ENCODE results near the gene GRID2IP.
"Not testable (repeated sequence)": the region's sequence is repeated elsewhere in the genome, so short reads cannot be mapped to it uniquely, and the experiment has no call there.

Gene GRID2IP

GRCh38 chr7:6551016-6551511, at the start of gene GRID2IP:
Gene GRID2IP (minus strand): TSS chr7:6551461. CDS start chr7:6551436, 25 bp downstream.
- DNase-seq, result no peak

DNA sequence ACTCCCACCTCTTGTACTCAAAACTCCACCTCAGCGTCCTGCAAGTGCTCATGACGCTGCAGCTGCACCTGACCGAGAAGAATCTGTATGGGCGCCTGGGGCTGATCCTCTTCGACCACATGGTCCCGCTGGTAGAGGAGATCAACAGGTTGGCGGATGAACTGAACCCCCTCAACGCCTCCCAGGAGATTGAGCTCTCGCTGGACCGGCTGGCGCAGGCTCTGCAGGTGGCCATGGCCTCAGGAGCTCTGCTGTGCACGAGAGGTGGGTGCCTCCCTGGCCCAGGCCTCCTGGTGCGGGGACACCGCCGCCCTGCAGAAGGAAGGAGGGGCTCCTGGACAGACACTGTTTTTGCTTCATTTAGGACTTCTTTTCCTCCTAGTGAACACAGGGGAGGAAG, 48.8 kb upstream of the GRID2IP start:
- no peak for DNase-seq

DNA sequence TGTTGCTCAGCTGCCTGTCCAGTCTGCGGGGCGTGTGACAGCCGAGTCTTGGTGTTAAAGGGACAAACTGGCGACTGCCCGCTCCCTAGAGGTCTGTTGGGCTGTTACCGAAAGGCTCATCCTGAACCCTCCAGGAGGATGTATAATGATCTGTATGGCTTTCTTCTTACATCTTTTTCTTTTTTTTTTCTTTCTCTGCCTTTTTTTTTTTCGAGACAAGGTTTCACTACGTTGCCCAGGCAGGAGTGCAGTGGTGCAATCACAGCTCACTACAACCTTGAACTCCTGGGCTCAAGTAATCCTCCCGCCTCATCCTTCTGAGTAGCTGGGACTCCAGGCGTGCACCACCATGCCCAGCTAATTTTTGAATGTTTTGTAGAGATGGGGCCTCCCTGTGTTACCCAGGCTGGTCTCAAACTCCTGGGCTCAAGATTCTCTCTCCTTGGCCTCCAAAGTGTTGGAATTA, 39.4 kb upstream of the GRID2IP start:
- no peak for DNase-seq

DNA sequence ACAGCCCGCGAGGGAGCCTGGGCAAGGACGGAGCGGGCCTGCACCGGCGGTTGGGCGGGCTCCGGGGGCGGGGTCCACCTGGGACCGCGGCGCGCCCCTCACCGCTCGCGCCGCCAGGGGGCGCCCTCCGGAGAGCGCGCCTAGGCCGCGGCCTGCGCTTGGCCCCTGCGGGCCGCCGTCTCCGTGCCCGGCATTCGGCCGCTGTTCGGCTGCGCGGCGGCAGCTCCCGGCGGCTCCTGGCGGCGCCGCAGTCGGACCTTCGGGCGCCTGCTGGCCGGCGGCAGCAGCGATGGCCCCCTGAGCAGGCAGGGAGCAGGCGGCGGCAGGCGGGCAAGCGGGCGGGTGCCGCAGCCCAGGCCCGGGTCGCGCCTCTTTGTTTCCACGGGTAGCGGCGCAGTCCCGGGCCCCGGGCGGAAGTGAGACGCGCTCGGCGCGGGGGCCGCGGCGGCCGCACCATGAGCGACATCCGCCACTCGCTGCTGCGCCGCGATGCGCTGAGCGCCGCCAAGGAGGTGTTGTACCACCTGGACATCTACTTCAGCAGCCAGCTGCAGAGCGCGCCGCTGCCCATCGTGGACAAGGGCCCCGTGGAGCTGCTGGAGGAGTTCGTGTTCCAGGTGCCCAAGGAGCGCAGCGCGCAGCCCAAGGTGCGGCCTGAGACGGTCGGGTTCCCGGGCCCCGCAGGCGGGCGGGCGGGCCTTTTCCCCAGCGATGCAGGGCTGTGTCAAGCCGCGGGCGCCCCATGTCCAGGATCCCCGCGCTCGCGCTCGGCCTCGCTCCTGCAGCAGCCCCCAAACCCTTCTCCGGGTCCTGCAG, 38.8 kb upstream of the GRID2IP start, which contains the start of gene INTS15:
INTS15 (plus strand) TSS at position 193 of the 816 bp plus-strand sequence; CDS start at position 456, 263 bp downstream.
- DNase-seq, result no peak

DNA sequence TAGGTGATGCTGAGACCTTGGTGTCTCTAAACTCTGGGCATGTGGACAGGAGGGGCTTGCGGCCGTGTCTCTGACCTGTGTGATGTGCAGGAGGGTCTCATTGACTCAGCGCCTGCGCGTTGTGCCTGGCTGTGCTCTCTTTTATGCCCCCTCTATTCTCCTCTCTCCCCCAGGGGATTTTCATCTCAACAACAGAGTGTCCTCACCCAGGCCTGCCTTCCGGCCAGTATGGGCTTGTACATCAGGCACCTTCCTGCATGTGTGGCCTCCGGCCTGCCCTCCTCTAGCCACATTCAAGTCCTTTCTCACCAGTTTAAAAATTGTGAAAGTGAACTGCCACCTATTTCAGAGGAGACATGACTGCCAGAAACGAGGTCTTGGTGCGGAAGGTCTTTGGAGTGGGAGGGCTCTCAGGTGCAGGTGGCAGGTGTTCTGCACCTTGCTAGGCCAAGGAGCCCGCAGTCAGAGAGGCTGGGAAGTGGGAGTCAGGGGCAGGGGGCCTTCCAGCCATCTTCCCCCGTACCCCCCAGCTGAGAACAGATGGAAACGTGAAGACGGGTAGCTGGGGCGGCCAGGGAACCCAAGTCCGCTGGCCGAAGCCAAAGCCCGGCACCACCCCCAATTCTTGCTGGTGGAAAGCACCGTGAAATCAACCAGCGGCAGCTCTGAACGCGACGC, 38.0 kb upstream of the GRID2IP start:
- DNase-seq, result no peak

- no peak for DNase-seq
These were observed 37.3 kb upstream of the GRID2IP start for GRCh38 chr7:6588566-6588965.

GRCh38 chr7:6585746-6586432, 34.6 kb upstream of the GRID2IP start:
- DNase-seq, result not testable (repeated sequence)

- no peak for DNase-seq
These were observed 28.2 kb upstream of the GRID2IP start for GRCh38 chr7:6579446-6579845.

GRCh38 chr7:6578114-6579084, 27.1 kb upstream of the GRID2IP start:
- DNase-seq, result no peak

- DNase-seq, result no peak
These were observed 26.3 kb upstream of the GRID2IP start, which contains the start of gene ZDHHC4 for GRCh38 chr7:6577369-6578113. Gene ZDHHC4 (plus strand): TSS chr7:6577454. CDS start chr7:6580562, 3,108 bp downstream.

- not testable (repeated sequence) for DNase-seq
These were observed 25.7 kb upstream of the GRID2IP start for GRCh38 chr7:6576867-6577368.

GRCh38 chr7:6576024-6576866, 25.0 kb upstream of the GRID2IP start:
- DNase-seq, result no peak

- DNase-seq, result no peak
These were observed 24.2 kb upstream of the GRID2IP start for GRCh38 chr7:6575281-6576023.

- DNase-seq, result no peak
These were observed 20.0 kb upstream of the GRID2IP start for GRCh38 chr7:6571160-6571779.

- no peak for DNase-seq
These were observed 16.6 kb upstream of the GRID2IP start for GRCh38 chr7:6567886-6568285.

DNA sequence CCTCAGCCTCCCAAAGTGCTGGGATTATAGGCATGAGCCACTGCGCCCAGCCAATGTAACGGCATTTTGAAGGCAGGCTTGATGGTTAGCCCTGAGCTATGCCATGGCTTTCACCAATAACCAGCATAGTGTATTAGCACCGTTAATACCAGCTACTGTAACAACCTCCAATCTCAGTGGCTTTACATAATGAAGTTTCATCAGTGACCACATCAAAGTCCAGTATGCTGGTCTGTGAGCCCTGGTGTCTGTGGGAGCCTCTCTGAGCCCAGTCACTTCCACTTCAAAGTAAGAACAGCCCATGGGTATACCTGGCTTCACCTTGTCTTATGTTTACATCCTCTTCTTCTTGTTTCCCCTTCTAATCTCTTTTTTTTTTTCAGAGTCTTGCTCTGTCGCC, 14.4 kb upstream of the GRID2IP start:
- DNase-seq, result no peak

DNA sequence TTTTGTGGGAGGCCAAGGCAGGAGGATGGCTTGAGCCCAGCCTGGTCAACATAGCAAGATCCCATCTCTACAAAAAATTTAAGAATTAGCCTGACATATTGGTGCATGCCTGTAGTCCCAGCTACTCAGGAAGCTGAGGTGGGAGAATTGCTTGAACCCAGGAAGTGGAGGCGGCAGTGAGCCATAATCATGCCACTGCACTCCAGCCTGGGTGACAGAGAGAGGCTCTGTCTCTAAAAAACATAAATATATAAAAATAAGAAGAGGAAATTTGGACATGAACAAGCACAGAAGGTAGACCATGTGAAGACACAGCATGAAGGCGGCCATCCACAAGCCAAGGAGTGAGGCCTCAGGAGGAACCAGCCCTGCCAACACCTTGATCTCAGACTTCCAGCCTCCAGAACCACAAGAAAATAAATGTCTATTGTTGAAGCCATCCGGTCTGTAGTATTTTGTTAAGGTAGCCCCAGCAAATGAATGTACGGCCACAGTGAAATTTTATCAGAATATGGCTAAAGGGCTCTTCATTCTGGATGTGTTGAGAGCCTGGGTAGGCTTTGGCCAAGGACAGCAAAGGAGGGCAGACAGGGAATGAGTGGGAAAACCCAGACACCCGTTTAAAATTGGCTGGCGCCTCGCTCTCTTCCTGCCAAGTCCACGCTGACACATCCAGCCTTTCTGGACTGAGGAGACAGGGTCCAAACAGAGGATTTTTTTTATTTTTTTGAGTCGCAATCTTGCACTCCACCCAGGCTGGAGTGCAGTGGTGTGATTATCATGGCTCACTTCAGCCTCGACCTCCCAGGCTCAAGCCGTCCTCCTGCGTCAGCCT, 12.9 kb upstream of the GRID2IP start:
- DNase-seq, result no peak

DNA sequence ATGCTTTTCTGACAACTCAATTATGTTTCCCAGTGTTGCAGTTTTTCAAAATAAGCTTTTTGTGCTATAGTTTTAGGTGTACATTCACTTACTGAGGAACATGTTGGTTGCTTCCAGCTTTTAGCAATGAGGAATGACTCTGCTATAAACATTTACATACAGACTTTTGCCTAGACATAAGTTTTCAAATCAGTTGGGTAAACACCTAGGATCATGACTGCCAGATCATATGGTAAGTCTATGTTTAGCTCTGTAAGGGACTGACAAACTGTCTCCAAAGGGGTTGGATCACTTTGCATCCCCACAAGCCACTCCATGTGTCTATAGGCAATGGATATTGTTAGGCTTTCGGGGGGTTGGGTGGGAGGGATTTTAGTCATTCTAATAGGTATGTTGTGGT, 10.8 kb upstream of the GRID2IP start:
- no peak for DNase-seq
